Measurements from ENCODE around the gene MYOZ3. TPM values are rescaled to one million over a fixed set of nuclear protein-coding genes. Genes with fewer than 3 reads are reported as not detected.

MYOZ3 gene
- total RNA-seq, 1 experiment from 2014 or later, result 0.34 TPM

- peak; percentile 24 for DNase-seq (ENCODE audit: low read depth)
Measured at GRCh38 chr5:150626853-150627276, 34.2 kb upstream of the MYOZ3 start.

- DNase-seq (ENCODE audit: low read depth), result peak; percentile 62
Measured at GRCh38 chr5:150627731-150628545, 33.1 kb upstream of the MYOZ3 start.

- DNase-seq (ENCODE audit: low read depth), result peak; percentile 57
Measured at GRCh38 chr5:150628936-150629485, 32.0 kb upstream of the MYOZ3 start.

- no peak for DNase-seq (ENCODE audit: low read depth)
Measured at GRCh38 chr5:150630016-150630415, 31.0 kb upstream of the MYOZ3 start.

GRCh38 chr5:150630461-150631325 is 30.4 kb upstream of the MYOZ3 start:
- DNase-seq (ENCODE audit: low read depth), result no peak

- no peak for DNase-seq (ENCODE audit: low read depth)
Measured at GRCh38 chr5:150631326-150631701, 29.7 kb upstream of the MYOZ3 start.

GRCh38 chr5:150632305-150633160 is 28.5 kb upstream of the MYOZ3 start:
- peak; percentile 51 for DNase-seq (ENCODE audit: low read depth)

- DNase-seq (ENCODE audit: low read depth), result no peak
Measured at GRCh38 chr5:150633429-150633828, 27.6 kb upstream of the MYOZ3 start.

- peak; percentile 92 for DNase-seq (ENCODE audit: low read depth)
Measured at GRCh38 chr5:150636391-150637244, 24.4 kb upstream of the MYOZ3 start.

- DNase-seq (ENCODE audit: low read depth), result peak; percentile 97
Measured at GRCh38 chr5:150637245-150638052, 23.6 kb upstream of the MYOZ3 start.

GRCh38 chr5:150638053-150638444 is 23.0 kb upstream of the MYOZ3 start:
- DNase-seq (ENCODE audit: low read depth), result no peak

GRCh38 chr5:150638488-150639376 is 22.3 kb upstream of the MYOZ3 start:
- no peak for DNase-seq (ENCODE audit: low read depth)

- DNase-seq (ENCODE audit: low read depth), result no peak
Measured at GRCh38 chr5:150639377-150639692, 21.7 kb upstream of the MYOZ3 start.

GRCh38 chr5:150639751-150640150 is 21.3 kb upstream of the MYOZ3 start:
- DNase-seq (ENCODE audit: low read depth), result no peak

GRCh38 chr5:150640311-150641005 is 20.6 kb upstream of the MYOZ3 start, which contains the start of gene SYNPO:
SYNPO (plus strand) TSS chr5:150640660; CDS start chr5:150648276, 7,616 bp downstream.
- DNase-seq (ENCODE audit: low read depth), result peak; percentile 99

- peak; percentile 95 for DNase-seq (ENCODE audit: low read depth)
Measured at GRCh38 chr5:150641006-150641570, 20.0 kb upstream of the MYOZ3 start.

- DNase-seq (ENCODE audit: low read depth), result peak; percentile 54
Measured at GRCh38 chr5:150641824-150642566, 19.1 kb upstream of the MYOZ3 start.
